Vagina (tissue), 2 donors: Measurements from ENCODE around the gene SLC25A10.

Experiments used
- POLR2A ChIP-seq, 2 donors: fragments of 450-650 bp; IDR thresholded peaks; one replicate each; pipeline ENCODE4 v1.6.1; 2017; ENCODE audit warnings: antibody characterized with exemption in 2 of 2, mild to moderate bottlenecking in 2 of 2, moderate library complexity in 2 of 2
- POLR2AphosphoS5 ChIP-seq, 2 donors: sonication (generic); formaldehyde crosslinking; IDR thresholded peaks; one replicate each; pipeline ENCODE4 v1.9.0; 2017; ENCODE audit warnings: antibody characterized with exemption in 2 of 2, mild to moderate bottlenecking in 2 of 2, low read depth in 1 of 2; ENCODE audit not compliant: insufficient read depth in 1 of 2
- TF ChIP-seq, protein P1 (sequence below), 3 experiments: fragments of 450-650 bp in 2 of 3; fragments of 200-600 bp in 1 of 3; sonication (generic) in 1 of 3; IDR thresholded peaks; one replicate each; pipeline ENCODE4 v1.5.1; 2017 to 2019; ENCODE audit warnings: antibody characterized with exemption in 3 of 3, mild to moderate bottlenecking in 2 of 3, moderate library complexity in 2 of 3

DNA sequence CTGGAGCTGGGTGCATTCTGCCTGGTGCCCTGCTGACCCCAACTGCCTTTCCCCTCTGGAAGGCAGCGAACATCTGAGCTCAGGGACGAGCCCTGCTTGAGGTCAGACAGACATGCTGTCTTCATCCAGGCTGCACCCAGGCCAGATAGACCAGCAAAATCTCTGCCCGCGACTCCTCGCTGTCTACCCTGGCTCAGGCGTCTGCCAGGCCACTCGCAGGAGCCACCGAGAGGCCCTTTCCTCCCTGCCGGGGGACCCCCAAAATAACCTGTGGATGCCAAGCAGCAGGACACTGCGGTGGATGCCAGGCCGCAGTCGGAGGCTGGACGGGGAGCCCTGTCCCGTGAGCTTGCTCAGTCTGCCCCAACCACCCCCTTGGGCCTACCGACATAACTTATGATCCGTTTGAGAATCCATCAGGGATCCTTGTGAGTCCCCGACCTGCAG lies 3.3 kb upstream of the SLC25A10 start:
- TF ChIP-seq, protein P1, sequence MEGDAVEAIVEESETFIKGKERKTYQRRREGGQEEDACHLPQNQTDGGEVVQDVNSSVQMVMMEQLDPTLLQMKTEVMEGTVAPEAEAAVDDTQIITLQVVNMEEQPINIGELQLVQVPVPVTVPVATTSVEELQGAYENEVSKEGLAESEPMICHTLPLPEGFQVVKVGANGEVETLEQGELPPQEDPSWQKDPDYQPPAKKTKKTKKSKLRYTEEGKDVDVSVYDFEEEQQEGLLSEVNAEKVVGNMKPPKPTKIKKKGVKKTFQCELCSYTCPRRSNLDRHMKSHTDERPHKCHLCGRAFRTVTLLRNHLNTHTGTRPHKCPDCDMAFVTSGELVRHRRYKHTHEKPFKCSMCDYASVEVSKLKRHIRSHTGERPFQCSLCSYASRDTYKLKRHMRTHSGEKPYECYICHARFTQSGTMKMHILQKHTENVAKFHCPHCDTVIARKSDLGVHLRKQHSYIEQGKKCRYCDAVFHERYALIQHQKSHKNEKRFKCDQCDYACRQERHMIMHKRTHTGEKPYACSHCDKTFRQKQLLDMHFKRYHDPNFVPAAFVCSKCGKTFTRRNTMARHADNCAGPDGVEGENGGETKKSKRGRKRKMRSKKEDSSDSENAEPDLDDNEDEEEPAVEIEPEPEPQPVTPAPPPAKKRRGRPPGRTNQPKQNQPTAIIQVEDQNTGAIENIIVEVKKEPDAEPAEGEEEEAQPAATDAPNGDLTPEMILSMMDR (IDR thresholded peaks at IDR 0.05), result no peak
- TF ChIP-seq POLR2A (IDR thresholded peaks at IDR 0.05) (no peak), POLR2AphosphoS5 (IDR thresholded peaks at IDR 0.05; ENCODE audit: insufficient read depth in 1 of 2, low read depth in 1 of 2) (no peak)
